ENCODE measurements around the gene FBXO44.

DNA sequence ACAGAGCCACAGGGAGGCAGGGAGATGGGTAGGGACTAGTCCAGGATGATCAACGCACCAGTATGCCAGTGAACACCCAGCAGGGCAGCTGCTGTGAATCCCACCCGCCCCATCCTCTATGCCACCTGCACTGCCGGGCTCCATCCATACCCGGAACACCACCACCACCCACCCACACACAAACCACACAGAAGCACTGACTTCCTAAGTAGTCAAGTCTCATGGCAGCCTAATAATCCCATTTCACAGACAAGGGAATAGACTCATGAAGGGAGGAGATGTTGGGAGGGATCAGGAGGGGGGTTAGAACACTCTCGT is 43.2 kb downstream of the FBXO44 start:
- TF ChIP-seq MYBL2 (CRISPR knock-in tag; IDR thresholded peaks at IDR 0.05), result no peak
- TF ChIP-seq, protein P1, sequence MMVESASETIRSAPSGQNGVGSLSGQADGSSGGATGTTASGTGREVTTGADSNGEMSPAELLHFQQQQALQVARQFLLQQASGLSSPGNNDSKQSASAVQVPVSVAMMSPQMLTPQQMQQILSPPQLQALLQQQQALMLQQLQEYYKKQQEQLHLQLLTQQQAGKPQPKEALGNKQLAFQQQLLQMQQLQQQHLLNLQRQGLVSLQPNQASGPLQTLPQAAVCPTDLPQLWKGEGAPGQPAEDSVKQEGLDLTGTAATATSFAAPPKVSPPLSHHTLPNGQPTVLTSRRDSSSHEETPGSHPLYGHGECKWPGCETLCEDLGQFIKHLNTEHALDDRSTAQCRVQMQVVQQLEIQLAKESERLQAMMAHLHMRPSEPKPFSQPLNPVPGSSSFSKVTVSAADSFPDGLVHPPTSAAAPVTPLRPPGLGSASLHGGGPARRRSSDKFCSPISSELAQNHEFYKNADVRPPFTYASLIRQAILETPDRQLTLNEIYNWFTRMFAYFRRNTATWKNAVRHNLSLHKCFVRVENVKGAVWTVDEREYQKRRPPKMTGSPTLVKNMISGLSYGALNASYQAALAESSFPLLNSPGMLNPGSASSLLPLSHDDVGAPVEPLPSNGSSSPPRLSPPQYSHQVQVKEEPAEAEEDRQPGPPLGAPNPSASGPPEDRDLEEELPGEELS (CRISPR knock-in tag; IDR thresholded peaks at IDR 0.05), result no peak
- TF ChIP-seq, protein P2, sequence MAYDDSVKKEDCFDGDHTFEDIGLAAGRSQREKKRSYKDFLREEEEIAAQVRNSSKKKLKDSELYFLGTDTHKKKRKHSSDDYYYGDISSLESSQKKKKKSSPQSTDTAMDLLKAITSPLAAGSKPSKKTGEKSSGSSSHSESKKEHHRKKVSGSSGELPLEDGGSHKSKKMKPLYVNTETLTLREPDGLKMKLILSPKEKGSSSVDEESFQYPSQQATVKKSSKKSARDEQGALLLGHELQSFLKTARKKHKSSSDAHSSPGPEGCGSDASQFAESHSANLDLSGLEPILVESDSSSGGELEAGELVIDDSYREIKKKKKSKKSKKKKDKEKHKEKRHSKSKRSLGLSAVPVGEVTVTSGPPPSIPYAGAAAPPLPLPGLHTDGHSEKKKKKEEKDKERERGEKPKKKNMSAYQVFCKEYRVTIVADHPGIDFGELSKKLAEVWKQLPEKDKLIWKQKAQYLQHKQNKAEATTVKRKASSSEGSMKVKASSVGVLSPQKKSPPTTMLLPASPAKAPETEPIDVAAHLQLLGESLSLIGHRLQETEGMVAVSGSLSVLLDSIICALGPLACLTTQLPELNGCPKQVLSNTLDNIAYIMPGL (CRISPR knock-in tag; IDR thresholded peaks at IDR 0.05), result no peak
- TF ChIP-seq FOXK1 (CRISPR knock-in tag; IDR thresholded peaks at IDR 0.05), result no peak
- TF ChIP-seq, protein P3, sequence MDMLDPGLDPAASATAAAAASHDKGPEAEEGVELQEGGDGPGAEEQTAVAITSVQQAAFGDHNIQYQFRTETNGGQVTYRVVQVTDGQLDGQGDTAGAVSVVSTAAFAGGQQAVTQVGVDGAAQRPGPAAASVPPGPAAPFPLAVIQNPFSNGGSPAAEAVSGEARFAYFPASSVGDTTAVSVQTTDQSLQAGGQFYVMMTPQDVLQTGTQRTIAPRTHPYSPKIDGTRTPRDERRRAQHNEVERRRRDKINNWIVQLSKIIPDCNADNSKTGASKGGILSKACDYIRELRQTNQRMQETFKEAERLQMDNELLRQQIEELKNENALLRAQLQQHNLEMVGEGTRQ (CRISPR knock-in tag; IDR thresholded peaks at IDR 0.05), result no peak
- TF ChIP-seq TP53 (CRISPR knock-in tag; IDR thresholded peaks at IDR 0.05), result no peak
- no peak for TF ChIP-seq TEAD4 (CRISPR knock-in tag; IDR thresholded peaks at IDR 0.05)

Data from WTC11 (cell line).